HS-5 (cell line): ENCODE results near the gene DPP6.
"Not testable (repeated sequence)": the region's sequence is repeated elsewhere in the genome, so short reads cannot be mapped to it uniquely, and the experiment has no call there.

Source experiments
- DNase-seq: peaks from one replicate; pipeline ENCODE4 v3.0.0-alpha.2; 2012; ENCODE audit warnings: low read depth

Gene DPP6

DNA sequence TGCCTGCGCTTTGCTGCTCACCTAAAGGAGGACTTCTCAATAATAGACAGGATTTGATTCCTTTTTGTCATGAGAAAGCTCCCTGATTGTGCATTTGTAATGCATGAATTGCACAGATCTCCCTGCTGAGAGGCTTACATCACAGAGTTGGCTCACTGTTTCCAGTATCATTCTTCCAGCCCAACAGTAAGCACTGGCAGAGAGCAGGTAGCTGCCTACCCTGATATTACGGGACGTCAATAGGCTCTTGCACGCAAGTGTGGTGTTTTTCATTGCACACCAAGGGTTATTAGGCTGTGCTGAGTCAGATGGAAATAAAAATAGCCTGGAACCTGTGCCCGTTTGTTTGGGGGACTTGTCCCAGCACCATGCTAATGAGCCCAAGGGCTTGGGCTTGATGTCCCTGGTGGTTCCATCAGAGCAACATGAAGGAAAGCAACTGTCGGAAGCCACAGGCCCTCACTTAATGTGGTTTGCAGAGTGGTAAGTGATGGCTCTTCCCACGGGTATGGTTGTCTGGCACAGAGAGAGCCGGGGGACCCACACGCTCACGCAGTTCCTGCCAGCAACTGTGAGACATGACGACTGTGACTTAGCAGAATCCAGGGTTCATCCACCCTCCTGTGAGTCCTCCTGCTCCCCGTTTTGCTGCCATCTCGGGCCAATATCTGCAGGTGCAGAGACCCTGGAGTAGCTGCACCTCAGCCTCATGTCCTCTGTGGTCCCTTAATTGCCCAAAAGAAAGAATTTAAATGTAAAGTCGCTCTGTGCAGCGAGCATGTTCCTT lies 20.4 kb downstream of the DPP6 start:
- DNase-seq = not testable (repeated sequence)

DNA sequence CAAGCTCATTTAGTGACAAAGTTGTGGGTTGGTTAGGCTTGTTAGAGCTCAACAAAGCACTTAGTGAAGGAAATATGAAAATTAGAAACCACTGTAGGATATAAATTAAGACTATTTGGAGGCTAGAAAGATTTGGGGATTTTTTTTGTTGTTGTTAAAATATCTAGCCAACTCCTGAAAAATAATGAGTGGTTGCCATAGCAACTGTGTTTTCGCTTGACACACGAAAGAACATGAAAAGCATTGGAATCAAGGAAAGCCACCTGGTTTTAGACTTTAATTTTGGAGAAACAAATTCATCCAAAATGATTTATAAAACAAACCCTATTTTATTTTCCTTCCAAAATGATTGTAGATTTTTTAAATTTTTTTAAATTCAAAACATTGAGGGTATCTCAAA lies 26.3 kb downstream of the DPP6 start:
- DNase-seq = not testable (repeated sequence)

- DNase-seq = not testable (repeated sequence)
Measured at GRCh38 chr7:154080249-154080648, 28.1 kb downstream of the DPP6 start.

DNA sequence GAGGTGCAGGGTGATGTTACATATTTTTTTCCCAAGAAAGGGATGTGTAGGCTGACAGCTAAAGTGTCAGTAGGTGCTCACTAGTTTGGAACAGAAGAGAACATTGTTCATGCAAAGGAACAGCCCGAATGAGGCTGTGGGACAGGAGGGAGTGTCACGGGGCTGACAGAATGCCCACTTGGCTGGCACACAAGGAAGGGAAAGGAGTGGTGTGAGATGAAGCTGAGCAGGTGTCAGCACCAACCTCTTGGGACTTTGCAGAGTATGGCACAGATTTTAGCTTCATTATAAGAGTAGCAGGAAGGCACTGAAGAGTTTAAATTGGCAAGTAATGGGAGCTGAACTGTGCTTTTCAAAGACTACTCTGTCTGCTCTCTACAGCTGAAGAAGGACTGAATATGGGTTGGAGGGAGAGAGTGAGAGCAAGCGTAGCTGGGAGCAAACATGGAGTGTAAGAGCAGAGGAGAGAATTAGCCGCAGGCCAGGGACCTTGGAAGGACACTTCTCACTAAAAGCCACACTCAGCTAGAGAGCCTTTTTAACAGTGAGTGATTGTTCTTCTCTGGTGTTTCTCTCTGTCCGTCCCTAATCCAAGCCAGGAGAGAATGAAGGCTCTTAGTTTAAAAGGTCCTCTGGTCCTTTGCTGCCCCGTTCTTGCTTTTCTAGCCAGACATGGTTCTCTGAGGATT lies 35.0 kb downstream of the DPP6 start:
- not testable (repeated sequence) for DNase-seq

DNA sequence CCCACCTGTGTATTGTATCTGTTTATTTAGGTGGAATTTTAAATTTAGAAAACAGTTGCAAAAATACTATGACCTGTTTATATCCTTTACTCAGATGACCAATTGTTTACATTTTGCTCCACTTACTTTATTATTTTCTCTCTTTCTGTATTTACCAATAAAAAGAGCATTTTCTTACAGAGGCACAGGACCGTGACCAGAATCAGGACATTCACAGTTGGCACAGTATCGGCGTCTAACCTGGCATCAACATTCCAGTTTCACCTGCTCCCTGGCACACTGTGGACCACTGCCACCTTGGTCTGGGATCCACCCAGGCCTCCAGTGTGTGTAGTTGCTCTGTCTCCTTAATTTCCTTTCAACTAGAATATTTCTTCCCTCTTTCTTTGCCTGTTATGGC lies 39.9 kb downstream of the DPP6 start:
- not testable (repeated sequence) for DNase-seq

- DNase-seq = not testable (repeated sequence)
Measured at GRCh38 chr7:154095201-154095600, 43.0 kb downstream of the DPP6 start.

GRCh38 chr7:154105063-154105462 lies 52.9 kb downstream of the DPP6 start:
- DNase-seq = not testable (repeated sequence)

DNA sequence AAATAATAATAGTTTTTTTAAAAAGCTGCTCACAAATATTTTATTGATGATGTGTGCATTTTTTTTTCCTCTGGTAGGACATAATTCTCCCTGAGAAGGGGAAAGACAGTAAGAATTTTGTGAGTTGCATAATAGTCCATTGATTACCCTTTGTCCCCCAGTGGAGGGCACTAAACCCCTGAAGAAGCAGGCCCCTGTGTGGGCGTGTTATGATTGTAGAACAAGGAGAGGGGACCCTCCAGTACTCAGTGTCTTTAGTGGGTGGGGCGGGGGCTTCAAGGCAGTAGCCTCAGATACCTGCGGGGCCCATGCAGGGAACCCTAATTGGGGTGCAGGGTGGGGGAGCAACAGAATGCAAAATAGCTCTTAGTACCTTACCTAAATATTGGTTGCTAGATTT lies 57.4 kb downstream of the DPP6 start:
- DNase-seq = not testable (repeated sequence)

GRCh38 chr7:154113732-154114351 lies 61.6 kb downstream of the DPP6 start:
- DNase-seq = not testable (repeated sequence)

DNA sequence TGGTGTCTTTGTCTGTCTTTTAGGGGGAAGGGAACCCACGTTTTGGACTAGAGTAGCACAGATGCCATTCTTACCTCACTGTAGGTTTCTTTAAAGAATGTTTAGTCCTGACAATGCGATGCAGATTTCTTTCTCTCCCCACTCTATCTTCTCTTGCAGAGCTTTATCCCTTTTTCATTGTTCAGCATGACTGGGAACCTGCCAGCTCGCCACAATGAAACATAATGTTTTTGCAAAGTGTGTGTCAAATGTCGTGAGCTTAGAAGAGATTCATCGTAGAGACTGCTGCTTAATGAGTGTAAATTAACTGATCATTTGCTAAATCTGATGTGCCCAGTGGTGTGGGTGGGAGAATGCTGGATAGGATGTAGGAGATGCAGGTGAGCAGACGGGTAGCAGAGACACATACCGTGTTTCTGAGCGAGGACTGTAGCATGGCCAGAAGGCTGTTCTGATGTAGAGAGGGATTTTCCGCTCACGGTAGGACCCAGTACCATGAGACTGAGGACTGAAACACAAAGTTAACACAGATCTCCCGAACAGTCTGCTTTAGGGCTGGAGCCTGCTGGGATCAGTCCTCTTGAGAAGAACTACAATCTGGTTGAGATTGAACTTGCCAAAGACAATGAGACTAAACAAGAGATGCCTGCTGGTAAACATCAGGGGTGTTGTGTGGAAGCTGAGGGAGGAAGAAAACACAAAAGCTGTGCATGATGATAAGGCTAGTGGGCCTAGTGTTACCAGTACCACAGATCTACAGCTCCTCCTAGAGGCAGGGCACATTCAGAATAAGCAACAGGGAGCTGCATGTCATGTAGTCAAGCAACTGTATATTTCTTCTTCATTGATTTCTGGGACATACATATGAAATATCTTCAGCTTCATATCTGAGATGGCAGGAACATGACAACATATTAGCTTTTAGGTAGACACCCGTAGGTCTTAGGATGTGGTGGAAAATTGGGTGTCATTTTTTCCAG lies 65.5 kb downstream of the DPP6 start:
- not testable (repeated sequence) for DNase-seq

- not testable (repeated sequence) for DNase-seq
Measured at GRCh38 chr7:154120825-154121224, 68.6 kb downstream of the DPP6 start.

GRCh38 chr7:154122720-154123119 lies 70.5 kb downstream of the DPP6 start:
- not testable (repeated sequence) for DNase-seq

GRCh38 chr7:154123397-154123796 lies 71.2 kb downstream of the DPP6 start:
- not testable (repeated sequence) for DNase-seq

DNA sequence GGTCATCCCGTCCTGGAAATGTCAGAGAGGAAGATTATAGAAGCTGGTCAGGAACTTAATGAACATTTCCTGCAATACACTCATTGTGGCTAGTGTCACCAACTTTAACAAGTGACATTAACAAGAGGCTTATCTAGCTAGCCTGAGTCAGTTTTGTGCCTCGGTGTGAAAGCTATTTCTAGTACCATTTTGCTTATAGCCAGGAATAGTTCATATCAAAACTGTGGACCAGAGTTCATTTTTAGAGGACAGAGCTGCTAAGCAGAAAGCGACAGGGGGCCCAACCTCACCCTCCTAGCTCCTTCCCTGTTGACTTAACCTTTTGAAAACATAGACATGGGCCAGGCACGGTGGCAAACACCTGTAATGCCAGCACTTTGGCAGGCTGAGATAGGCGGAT lies 76.9 kb downstream of the DPP6 start:
- not testable (repeated sequence) for DNase-seq

DNA sequence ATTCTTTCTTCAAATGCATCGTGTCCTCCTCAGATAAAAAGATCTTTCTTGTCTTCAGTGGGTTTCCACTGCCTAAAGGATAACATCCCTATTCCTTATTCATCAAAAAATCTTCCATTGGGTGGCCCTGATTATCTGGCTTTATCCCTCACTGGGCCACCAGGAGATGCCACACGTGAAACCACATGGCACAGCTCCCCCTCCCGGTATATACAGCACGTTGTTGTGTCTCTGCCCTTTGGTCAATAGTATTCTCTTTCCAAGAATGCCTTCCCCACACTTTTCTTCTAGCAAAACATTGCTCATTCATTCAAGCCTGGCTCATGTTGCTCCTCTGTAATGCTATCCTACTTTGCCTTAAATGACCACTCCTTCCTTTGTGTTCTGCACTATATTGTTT lies 80.4 kb downstream of the DPP6 start:
- DNase-seq = not testable (repeated sequence)

GRCh38 chr7:154133703-154134277 lies 81.6 kb downstream of the DPP6 start:
- not testable (repeated sequence) for DNase-seq

DNA sequence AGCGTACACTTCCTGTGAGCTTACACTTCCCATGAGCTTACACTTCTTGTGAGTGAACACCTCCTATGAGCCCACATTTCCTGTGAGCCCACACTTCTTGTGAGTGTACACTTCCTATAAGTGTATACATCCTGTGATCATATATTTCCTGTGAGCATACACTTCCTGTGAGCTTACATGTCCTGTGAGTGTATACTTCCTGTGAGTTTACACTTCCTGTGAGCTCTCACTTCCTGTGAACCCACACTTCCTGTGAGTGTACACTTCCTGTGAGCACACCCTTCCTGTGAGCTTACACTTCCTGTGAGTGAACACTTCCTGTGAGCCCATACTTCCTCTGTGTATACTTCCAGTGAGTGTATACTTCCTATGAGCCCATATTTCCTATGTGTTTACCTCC lies 82.5 kb downstream of the DPP6 start:
- not testable (repeated sequence) for DNase-seq

GRCh38 chr7:154135646-154136045 lies 83.4 kb downstream of the DPP6 start:
- not testable (repeated sequence) for DNase-seq

GRCh38 chr7:154145922-154146706 lies 93.9 kb downstream of the DPP6 start:
- not testable (repeated sequence) for DNase-seq

- DNase-seq = not testable (repeated sequence)
Measured at GRCh38 chr7:154146707-154147038, 94.5 kb downstream of the DPP6 start.
